SU-DHL-6 (cell line): ENCODE measurements around the gene SHOC2.

Experiments
- H2AFZ ChIP-seq: fragments of 200-600 bp; sonication (generic); 2 replicates; pipeline ENCODE4 v1.6.1; 2014; ENCODE audit warnings: low read depth, mild to moderate bottlenecking, moderate library complexity, mixed read lengths, antibody characterized with exemption, low read length; ENCODE audit not compliant: severe bottlenecking
- H3F3A ChIP-seq: fragments of 200-600 bp; shearing (Covaris generic); 2 replicates; pipeline ENCODE4 v1.6.0; 2016; ENCODE audit warnings: antibody characterized with exemption, mild to moderate bottlenecking; ENCODE audit not compliant: insufficient read depth
- H3K27ac ChIP-seq: fragments of 200-600 bp; sonication (generic); 2 replicates; pipeline ENCODE4 v1.5.1; 2016; ENCODE audit warnings: low read depth, mild to moderate bottlenecking, low read length, moderate library complexity, mixed read lengths
- H3K27me3 ChIP-seq: fragments of 200-600 bp; sonication (generic), shearing (Covaris generic); 2 replicates; pipeline ENCODE4 v1.6.0; 2014; ENCODE audit warnings: mild to moderate bottlenecking, low read length
- H3K36me3 ChIP-seq: fragments of 200-600 bp; sonication (generic); 2 replicates; pipeline ENCODE4 v1.6.1; 2014; ENCODE audit warnings: mild to moderate bottlenecking, low read length, mixed read lengths
- H3K4me2 ChIP-seq: fragments of 300-600, 200-600 bp; shearing (Covaris generic), sonication (generic); 2 replicates; pipeline ENCODE4 v1.6.0; 2014; ENCODE audit warnings: low read length, low read depth, mild to moderate bottlenecking; ENCODE audit not compliant: poor library complexity, severe bottlenecking
- H3K4me3 ChIP-seq: fragments of 200-600 bp; sonication (generic); 2 replicates; pipeline ENCODE4 v1.5.1; 2014; ENCODE audit warnings: antibody characterized with exemption, low read length, mild to moderate bottlenecking, mixed read lengths; ENCODE audit not compliant: insufficient read depth, poor library complexity, severe bottlenecking
- H3K79me2 ChIP-seq: fragments of 200-600 bp; sonication (generic); 2 replicates; pipeline ENCODE4 v1.6.1; 2014; ENCODE audit warnings: mild to moderate bottlenecking, low read length, moderate library complexity; ENCODE audit not compliant: insufficient read depth
- H3K9ac ChIP-seq: fragments of 200-600 bp; sonication (generic); 2 replicates; pipeline ENCODE4 v1.7.0; 2014; ENCODE audit warnings: mild to moderate bottlenecking, low read length
- H3K9me2 ChIP-seq: fragments of 200-600 bp; sonication (generic); replicated peaks from 2 replicates; pipeline ENCODE4 v1.6.1; 2014; ENCODE audit warnings: low read length; ENCODE audit not compliant: insufficient read depth
- H3K9me3 ChIP-seq: fragments of 200-600 bp; sonication (generic); 2 replicates; pipeline ENCODE4 v1.6.1; 2014; ENCODE audit warnings: low read length, mixed read lengths; ENCODE audit not compliant: insufficient read depth
- H4K20me1 ChIP-seq: fragments of 200-600 bp; sonication (generic); 2 replicates; pipeline ENCODE4 v1.6.1; 2014; ENCODE audit warnings: low read depth, mild to moderate bottlenecking, antibody characterized with exemption, low read length, moderate library complexity, mixed read lengths
- EZH2phosphoT487 ChIP-seq: fragments of 200-600 bp; sonication (generic), shearing (Covaris generic); conservative IDR thresholded peaks from 2 replicates; pipeline ENCODE4 v1.6.1; 2018; ENCODE audit warnings: mild to moderate bottlenecking, antibody characterized with exemption, low read length, moderate library complexity, mixed read lengths
- TF ChIP-seq, protein P1 (sequence below): fragments of 200-600 bp; sonication (generic); IDR thresholded peaks from one replicate; pipeline ENCODE4 v1.5.1; 2017; ENCODE audit warnings: antibody characterized with exemption, mild to moderate bottlenecking, low read length, moderate library complexity; ENCODE audit not compliant: insufficient read depth, poor library complexity, severe bottlenecking

SHOC2 gene

DNA sequence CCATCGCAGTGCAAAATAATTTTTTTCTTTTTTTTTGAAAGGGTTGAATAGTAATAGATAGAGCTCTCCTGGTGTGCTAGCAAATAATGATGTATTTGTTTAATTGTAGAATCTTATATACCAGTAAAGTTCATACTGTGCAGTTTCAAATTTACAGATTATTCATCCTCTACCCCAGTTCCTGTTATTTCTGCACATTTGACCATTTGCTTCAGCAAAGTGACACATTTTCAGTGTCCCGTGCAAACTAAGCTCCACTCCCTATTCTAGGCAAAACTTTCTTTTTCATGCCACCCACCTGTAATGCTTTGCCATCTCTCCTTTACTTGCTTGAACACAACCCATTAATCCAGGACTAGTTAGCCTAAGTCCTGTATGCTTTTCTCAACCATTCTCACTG, 43.0 kb downstream of the SHOC2 start:
- H3K79me2 ChIP-seq = peaks cover 100% of the 10 kb centered on the region
- H3K9ac ChIP-seq = no peak overlapping the region
- H3F3A ChIP-seq = peaks cover 18% of the 10 kb centered on the region; the same call in 1 of the 2 replicates
- no peak overlapping the region for H3K4me3 ChIP-seq
- no peaks in the 10 kb centered on the region for H3K9me3 ChIP-seq
- peaks cover 51% of the 10 kb centered on the region for H4K20me1 ChIP-seq
- no peak overlapping the region for H3K4me2 ChIP-seq
- H3K36me3 ChIP-seq = peaks cover 31% of the 10 kb centered on the region; the same call in 1 of the 2 replicates
- H2AFZ ChIP-seq = no peak overlapping the region
- H3K9me2 ChIP-seq = no peaks in the 10 kb centered on the region
- H3K27ac ChIP-seq = no peak overlapping the region
- H3K27me3 ChIP-seq = no peaks in the 10 kb centered on the region
- TF ChIP-seq EZH2phosphoT487 = no peak
- TF ChIP-seq, protein P1, sequence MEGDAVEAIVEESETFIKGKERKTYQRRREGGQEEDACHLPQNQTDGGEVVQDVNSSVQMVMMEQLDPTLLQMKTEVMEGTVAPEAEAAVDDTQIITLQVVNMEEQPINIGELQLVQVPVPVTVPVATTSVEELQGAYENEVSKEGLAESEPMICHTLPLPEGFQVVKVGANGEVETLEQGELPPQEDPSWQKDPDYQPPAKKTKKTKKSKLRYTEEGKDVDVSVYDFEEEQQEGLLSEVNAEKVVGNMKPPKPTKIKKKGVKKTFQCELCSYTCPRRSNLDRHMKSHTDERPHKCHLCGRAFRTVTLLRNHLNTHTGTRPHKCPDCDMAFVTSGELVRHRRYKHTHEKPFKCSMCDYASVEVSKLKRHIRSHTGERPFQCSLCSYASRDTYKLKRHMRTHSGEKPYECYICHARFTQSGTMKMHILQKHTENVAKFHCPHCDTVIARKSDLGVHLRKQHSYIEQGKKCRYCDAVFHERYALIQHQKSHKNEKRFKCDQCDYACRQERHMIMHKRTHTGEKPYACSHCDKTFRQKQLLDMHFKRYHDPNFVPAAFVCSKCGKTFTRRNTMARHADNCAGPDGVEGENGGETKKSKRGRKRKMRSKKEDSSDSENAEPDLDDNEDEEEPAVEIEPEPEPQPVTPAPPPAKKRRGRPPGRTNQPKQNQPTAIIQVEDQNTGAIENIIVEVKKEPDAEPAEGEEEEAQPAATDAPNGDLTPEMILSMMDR = no peak

DNA sequence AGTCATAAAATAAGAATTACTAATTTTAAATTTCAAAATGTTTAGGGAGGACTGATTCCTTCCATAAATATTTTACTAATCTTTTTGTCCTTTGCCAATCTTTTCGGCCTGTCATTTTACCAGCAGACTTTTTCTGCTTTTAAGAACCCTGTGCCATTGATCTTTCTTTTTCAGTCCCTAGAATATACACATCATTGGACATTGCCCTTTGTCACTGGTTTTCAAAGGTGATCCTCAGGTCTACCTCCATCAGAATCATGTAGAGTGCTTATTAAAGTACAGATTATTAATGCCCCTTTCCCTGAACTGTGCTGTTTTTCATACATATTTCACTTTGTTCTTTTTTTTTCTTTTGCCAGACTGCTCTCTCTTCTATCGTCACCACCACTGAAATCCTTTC, 43.8 kb downstream of the SHOC2 start:
- Histone ChIP-seq H3F3A (peaks cover 18% of the 10 kb centered on the region; the same call in 1 of the 2 replicates), H3K79me2 (peaks cover 100% of the 10 kb centered on the region), H3K4me2 (no peak overlapping the region), H3K36me3 (peaks cover 32% of the 10 kb centered on the region; the same call in 1 of the 2 replicates), H3K27ac (no peak overlapping the region), H4K20me1 (peaks cover 59% of the 10 kb centered on the region), H2AFZ (no peak overlapping the region), H3K9me2 (no peaks in the 10 kb centered on the region), H3K9me3 (no peaks in the 10 kb centered on the region), H3K9ac (no peak overlapping the region), H3K27me3 (no peaks in the 10 kb centered on the region), H3K4me3 (no peak overlapping the region)
- TF ChIP-seq EZH2phosphoT487 = no peak
- TF ChIP-seq, protein P1 = no peak

DNA sequence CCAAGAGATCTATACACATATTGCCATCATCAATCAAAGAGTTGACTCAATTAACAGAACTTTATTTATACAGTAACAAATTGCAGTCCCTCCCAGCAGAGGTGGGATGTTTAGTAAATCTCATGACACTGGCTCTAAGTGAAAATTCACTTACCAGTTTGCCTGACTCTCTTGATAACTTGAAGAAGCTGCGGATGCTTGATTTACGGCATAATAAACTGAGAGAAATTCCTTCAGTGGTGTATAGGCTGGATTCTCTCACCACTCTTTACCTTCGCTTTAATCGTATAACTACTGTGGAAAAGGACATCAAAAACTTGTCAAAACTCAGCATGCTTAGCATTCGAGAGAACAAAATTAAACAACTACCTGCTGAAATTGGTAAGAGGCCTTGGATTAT, 45.3 kb downstream of the SHOC2 start:
- Histone ChIP-seq H3K79me2 (peaks cover 98% of the 10 kb centered on the region), H3K36me3 (peaks cover 36% of the 10 kb centered on the region; the same call in 1 of the 2 replicates)
- TF ChIP-seq, protein P1 = no peak
- no peak for TF ChIP-seq EZH2phosphoT487

More for the DNA sequence above, 45.3 kb downstream of the SHOC2 start:
- H2AFZ ChIP-seq = no peak overlapping the region
- H3K9me2 ChIP-seq = no peaks in the 10 kb centered on the region
- H3K9me3 ChIP-seq = no peaks in the 10 kb centered on the region
- no peak overlapping the region for H3K4me3 ChIP-seq
- H3K27me3 ChIP-seq = no peaks in the 10 kb centered on the region
- H3F3A ChIP-seq = peaks cover 27% of the 10 kb centered on the region; the same call in 1 of the 2 replicates
- no peak overlapping the region for H3K9ac ChIP-seq
- H3K4me2 ChIP-seq = no peak overlapping the region
- H4K20me1 ChIP-seq = peaks cover 54% of the 10 kb centered on the region
- no peak overlapping the region for H3K27ac ChIP-seq
